GM23338 (cell line): ENCODE measurements around the gene SLC25A4. TPM values are rescaled to one million over a fixed set of nuclear protein-coding genes. Genes with fewer than 3 reads are reported as not detected.

Experiments
- ATAC-seq: fragments of 200-7000 bp; cut with Tn5 transposase; 3 replicates; pipeline ENCODE4 v1.9.1; 2020
- DNase-seq: peaks from one replicate; pipeline ENCODE4 v3.0.0-alpha.2; 2015; ENCODE audit warnings: low spot score
- H2AFZ ChIP-seq: fragments of 200-600 bp; sonication (generic); 2 replicates; pipeline ENCODE4 v1.8.0; 2016; ENCODE audit warnings: antibody characterized with exemption, mild to moderate bottlenecking, moderate library complexity
- H3F3A ChIP-seq: fragments of 200-600 bp; sonication (generic); replicated peaks from 2 replicates; pipeline ENCODE4 v1.8.0; 2017; ENCODE audit warnings: antibody characterized with exemption, mixed run types, low read depth
- H3K27ac ChIP-seq: fragments of 200-600 bp; sonication (generic); 2 replicates; pipeline ENCODE4 v1.6.1; 2016; ENCODE audit warnings: low read depth
- H3K27me3 ChIP-seq: fragments of 200-600 bp; sonication (generic); 2 replicates; pipeline ENCODE4 v1.8.0; 2016; ENCODE audit warnings: mild to moderate bottlenecking, mixed run types, moderate library complexity; ENCODE audit not compliant: insufficient read depth
- H3K36me3 ChIP-seq: fragments of 200-600 bp; sonication (generic); 2 replicates; pipeline ENCODE4 v1.8.0; 2016; ENCODE audit warnings: mild to moderate bottlenecking; ENCODE audit not compliant: insufficient read depth
- H3K4me1 ChIP-seq: fragments of 200-600 bp; sonication (generic); 2 replicates; pipeline ENCODE4 v1.8.0; 2016; ENCODE audit warnings: mild to moderate bottlenecking, moderate library complexity; ENCODE audit not compliant: insufficient read depth
- H3K4me2 ChIP-seq: fragments of 200-600 bp; sonication (generic); 2 replicates; pipeline ENCODE4 v1.7.1; 2017; ENCODE audit warnings: mixed run types
- H3K4me3 ChIP-seq: fragments of 200-600 bp; sonication (generic); 2 replicates; pipeline ENCODE4 v1.6.1; 2016; ENCODE audit warnings: mixed run types
- H3K79me2 ChIP-seq: fragments of 200-600 bp; sonication (generic); replicated peaks from 2 replicates; pipeline ENCODE4 v1.8.0; 2017; ENCODE audit warnings: mild to moderate bottlenecking; ENCODE audit not compliant: insufficient read depth
- H3K9me2 ChIP-seq: fragments of 200-600 bp; sonication (generic); 2 replicates; pipeline ENCODE4 v1.8.0; 2017; ENCODE audit not compliant: insufficient read depth
- H4K20me1 ChIP-seq: fragments of 200-600 bp; sonication (generic); replicated peaks from 2 replicates; pipeline ENCODE4 v1.8.0; 2017; ENCODE audit warnings: mild to moderate bottlenecking; ENCODE audit not compliant: insufficient read depth
- H3K27ac Mint-ChIP-seq: 2 replicates; pipeline ENCODE4 v1.8.0; 2020; ENCODE audit warnings: inconsistent platforms, mild to moderate bottlenecking, moderate library complexity, mixed read lengths
- H3K27me3 Mint-ChIP-seq: 3 replicates; pipeline ENCODE4 v1.8.0; 2022; ENCODE audit warnings: low read depth, mild to moderate bottlenecking, moderate library complexity, mixed read lengths, inconsistent platforms; ENCODE audit not compliant: insufficient read depth, poor library complexity
- H3K36me3 Mint-ChIP-seq: 3 replicates; pipeline ENCODE4 v1.8.0; 2021; ENCODE audit warnings: low read depth, mild to moderate bottlenecking, inconsistent platforms, moderate library complexity, mixed read lengths
- H3K4me1 Mint-ChIP-seq: 3 replicates; pipeline ENCODE4 v1.8.0; 2020; ENCODE audit warnings: mild to moderate bottlenecking, inconsistent platforms, mixed read lengths
- H3K4me3 Mint-ChIP-seq: 3 replicates; pipeline ENCODE4 v1.8.0; 2021; ENCODE audit warnings: moderate library complexity, mild to moderate bottlenecking, inconsistent platforms, mixed read lengths
- H3K9me3 Mint-ChIP-seq: 3 replicates; pipeline ENCODE4 v1.8.0; 2020; ENCODE audit warnings: moderate library complexity, mild to moderate bottlenecking, inconsistent platforms, mixed read lengths
- CREB1 ChIP-seq: fragments of 250-450 bp; sonication (Bioruptor Pico); IDR thresholded peaks from 2 replicates; pipeline ENCODE4 v1.5.0; 2020; ENCODE audit warnings: low read depth, mild to moderate bottlenecking, moderate library complexity
- CTCF ChIP-seq, 2 experiments: fragments of 200-600 bp in 1 of 2; sonication (generic) in 1 of 2; conservative IDR thresholded peaks; 2 replicates each; pipeline versions ENCODE4 v1.5.1 to v1.6.1; 2016 to 2017; ENCODE audit warnings: antibody characterized with exemption in 2 of 2, low read depth in 2 of 2, mild to moderate bottlenecking in 2 of 2, moderate library complexity in 1 of 2
- EZH2phosphoT487 ChIP-seq: fragments of 200-600 bp; sonication (generic); IDR thresholded peaks from one replicate; pipeline ENCODE4 v1.8.1; 2018; ENCODE audit warnings: antibody characterized with exemption; ENCODE audit not compliant: unreplicated experiment
- NANOG ChIP-seq: IDR thresholded peaks from 2 replicates; pipeline ENCODE4 v1.6.1; 2016; ENCODE audit warnings: antibody characterized with exemption, borderline replicate concordance
- POLR2AphosphoS5 ChIP-seq: IDR thresholded peaks from 2 replicates; pipeline ENCODE4 v1.6.1; 2016; ENCODE audit warnings: antibody characterized with exemption, low read depth
- REST ChIP-seq: IDR thresholded peaks from one replicate; pipeline ENCODE4 v1.6.1; 2018; ENCODE audit warnings: antibody characterized with exemption; ENCODE audit not compliant: unreplicated experiment
- ZNF114 ChIP-seq: fragments of 250-450 bp; sonication (Bioruptor Pico); IDR thresholded peaks from 2 replicates; pipeline ENCODE4 v1.5.0; 2020; ENCODE audit warnings: mild to moderate bottlenecking, moderate library complexity
- ZNF331 ChIP-seq: fragments of 250-450 bp; sonication (Bioruptor Pico); IDR thresholded peaks from 2 replicates; pipeline ENCODE4 v1.5.0; 2020; ENCODE audit warnings: low read depth, mild to moderate bottlenecking, moderate library complexity
- ZNF462 ChIP-seq: fragments of 250-450 bp; sonication (Bioruptor Pico); IDR thresholded peaks from 2 replicates; pipeline ENCODE4 v1.5.0; 2020; ENCODE audit warnings: mild to moderate bottlenecking, moderate library complexity
- polyA plus RNA-seq: library from polyadenylated mRNA; unstranded; fragments of >200 nt; fragmentation: Nextera tagmentation; extraction: Ambion mirVana; gene quantifications from 2 replicates; pipeline ENCODE4 v1.2.1, GENCODE V29; 2016
- total RNA-seq: library from RNA; depleted of rRNA; stranded (reverse); fragments of >200 nt; shearing (Covaris generic); gene quantifications from 2 replicates; pipeline ENCODE4 v1.2.3, GENCODE V29; 2014

SLC25A4 gene
- total and polyA plus RNA-seq, 2 experiments from 2014 or later: 43.6 to 66.5 TPM

GRCh38 chr4:185120631-185120946, 22.5 kb upstream of the SLC25A4 start (continued):
- TF ChIP-seq CTCF (conservative IDR thresholded peaks at IDR 0.05; ENCODE audit: low read depth in 2 of 2) (no peak), ZNF331 (CRISPR knock-in tag) (no peak), EZH2phosphoT487 (no peak), ZNF114 (CRISPR knock-in tag) (no peak), NANOG (no peak), CREB1 (CRISPR knock-in tag) (no peak), REST (no peak)

GRCh38 chr4:185122681-185123345, 20.3 kb upstream of the SLC25A4 start:
- H3K27ac Mint-ChIP-seq: no peak overlapping the region
- peaks cover 15% of the 10 kb centered on the region for H3K27me3 Mint-ChIP-seq
- H3K36me3 Mint-ChIP-seq: peaks cover 4% of the 10 kb centered on the region; the same call in 1 of the 3 replicates
- Histone ChIP-seq H3F3A (0 out of 2 replicates have a peak, but pooled peaks cover 2% of the 10 kb centered on the region), H3K79me2 (no peaks in the 10 kb centered on the region), H3K4me1 (peaks cover 14% of the 10 kb centered on the region), H3K27ac (no peak overlapping the region), H3K4me3 (no peak overlapping the region), H4K20me1 (no peaks in the 10 kb centered on the region), H3K9me2 (no peaks in the 10 kb centered on the region), H3K4me2 (no peak overlapping the region), H2AFZ (no peak overlapping the region), H3K36me3 (no peaks in the 10 kb centered on the region; the same call in 1 of the 2 replicates), H3K27me3 (peaks cover 14% of the 10 kb centered on the region)
- H3K4me3 Mint-ChIP-seq: no peak overlapping the region
- ATAC-seq (no peak), DNase-seq (no peak)
- peaks cover 16% of the 10 kb centered on the region for H3K4me1 Mint-ChIP-seq
- H3K9me3 Mint-ChIP-seq: peaks cover 15% of the 10 kb centered on the region
- TF ChIP-seq REST (no peak), ZNF462 (CRISPR knock-in tag) (no peak), EZH2phosphoT487 (no peak), CREB1 (CRISPR knock-in tag) (no peak), POLR2AphosphoS5 (no peak), ZNF114 (CRISPR knock-in tag) (no peak)
